H9 (cell line): ENCODE data around the gene PLD5. TPM values are rescaled to one million over a fixed set of nuclear protein-coding genes. Genes with fewer than 3 reads are reported as not detected.

ENCODE experiments used
- DNase-seq: peaks from one replicate; pipeline ENCODE4 v3.0.0-alpha.2; 2017
- H2AFZ ChIP-seq: one replicate; pipeline ENCODE4 v1.6.1; 2013; ENCODE audit warnings: mild to moderate bottlenecking, low read length, control low read depth, moderate library complexity
- H2AK5ac ChIP-seq: 2 replicates; pipeline ENCODE4 v1.6.1; 2013; ENCODE audit warnings: low read length, control low read depth, mixed read lengths; ENCODE audit not compliant: insufficient read length
- H2BK120ac ChIP-seq: one replicate; pipeline ENCODE4 v1.6.1; 2013; ENCODE audit warnings: low read depth, mild to moderate bottlenecking, low read length, control low read depth, inconsistent platforms; ENCODE audit not compliant: poor library complexity, severe bottlenecking
- H2BK12ac ChIP-seq: 2 replicates; pipeline ENCODE4 v1.6.1; 2013; ENCODE audit warnings: low read length, control low read depth, mixed read lengths, low read depth; ENCODE audit not compliant: insufficient read length
- H2BK15ac ChIP-seq: 2 replicates; pipeline ENCODE4 v1.6.1; 2013; ENCODE audit warnings: low read depth, low read length, control low read depth
- H2BK20ac ChIP-seq: one replicate; pipeline ENCODE4 v1.6.1; 2013; ENCODE audit warnings: low read depth, mild to moderate bottlenecking, low read length, control low read depth, inconsistent platforms; ENCODE audit not compliant: poor library complexity, severe bottlenecking
- H2BK5ac ChIP-seq: 2 replicates; pipeline ENCODE4 v1.6.1; 2013; ENCODE audit warnings: low read length, control low read depth, mixed read lengths; ENCODE audit not compliant: insufficient read length
- H3K14ac ChIP-seq: 2 replicates; pipeline ENCODE4 v1.6.1; 2013; ENCODE audit warnings: low read length, control low read depth; ENCODE audit not compliant: insufficient read depth
- H3K18ac ChIP-seq: 2 replicates; pipeline ENCODE4 v1.6.1; 2013; ENCODE audit warnings: low read depth, mild to moderate bottlenecking, mixed read lengths, low read length, control low read depth; ENCODE audit not compliant: insufficient read length
- H3K23ac ChIP-seq: 2 replicates; pipeline ENCODE4 v1.6.1; 2013; ENCODE audit warnings: low read length, control low read depth, mixed read lengths, low read depth; ENCODE audit not compliant: insufficient read length
- H3K23me2 ChIP-seq: 2 replicates; pipeline ENCODE4 v1.6.1; 2013; ENCODE audit warnings: low read depth, mild to moderate bottlenecking, mixed read lengths, low read length, control low read depth; ENCODE audit not compliant: insufficient read length, poor library complexity, severe bottlenecking
- H3K27ac ChIP-seq: 2 replicates; pipeline ENCODE4 v1.5.1; 2013; ENCODE audit warnings: low read length, control low read depth, mixed read lengths, low read depth; ENCODE audit not compliant: insufficient read length
- H3K27me3 ChIP-seq: 2 replicates; pipeline ENCODE4 v1.6.1; 2013; ENCODE audit warnings: low read length, control low read depth, inconsistent platforms; ENCODE audit not compliant: insufficient read depth
- H3K4ac ChIP-seq: 2 replicates; pipeline ENCODE4 v1.6.1; 2013; ENCODE audit warnings: low read depth, mild to moderate bottlenecking, control low read depth, inconsistent platforms, low read length, moderate library complexity
- H3K4me1 ChIP-seq: 2 replicates; pipeline ENCODE4 v1.6.1; 2013; ENCODE audit warnings: low read length, control low read depth, inconsistent platforms; ENCODE audit not compliant: insufficient read depth
- H3K4me2 ChIP-seq: 2 replicates; pipeline ENCODE4 v1.6.1; 2013; ENCODE audit warnings: low read length, control low read depth, mixed read lengths; ENCODE audit not compliant: insufficient read length, insufficient read depth
- H3K56ac ChIP-seq: 2 replicates; pipeline ENCODE4 v1.6.1; 2013; ENCODE audit warnings: low read depth, mild to moderate bottlenecking, mixed read lengths, low read length, control low read depth; ENCODE audit not compliant: insufficient read length
- H3K79me1 ChIP-seq: 2 replicates; pipeline ENCODE4 v1.6.1; 2013; ENCODE audit warnings: low read depth, mild to moderate bottlenecking, moderate library complexity, low read length, control low read depth, inconsistent platforms; ENCODE audit not compliant: insufficient read depth, poor library complexity, severe bottlenecking
- H3K79me2 ChIP-seq: 2 replicates; pipeline ENCODE4 v1.6.1; 2013; ENCODE audit warnings: low read length, control low read depth, inconsistent platforms; ENCODE audit not compliant: insufficient read depth
- H3K9ac ChIP-seq: 2 replicates; pipeline ENCODE4 v1.6.1; 2013; ENCODE audit warnings: low read length, control low read depth, mixed read lengths; ENCODE audit not compliant: insufficient read length; ENCODE audit errors: extremely low read depth
- H3K9me3 ChIP-seq: one replicate; pipeline ENCODE4 v1.6.1; 2013; ENCODE audit warnings: low read depth, low read length, inconsistent platforms; ENCODE audit not compliant: control insufficient read depth
- H3T11ph ChIP-seq: one replicate; pipeline ENCODE4 v1.6.1; 2013; ENCODE audit warnings: mild to moderate bottlenecking, low read length, control low read depth, inconsistent platforms
- H4K20me1 ChIP-seq: one replicate; pipeline ENCODE4 v1.6.1; 2013; ENCODE audit not compliant: control insufficient read depth, insufficient read length, insufficient read depth
- H4K5ac ChIP-seq: 2 replicates; pipeline ENCODE4 v1.6.1; 2013; ENCODE audit warnings: low read depth, mild to moderate bottlenecking, mixed read lengths, low read length, control low read depth; ENCODE audit not compliant: insufficient read length
- H4K8ac ChIP-seq: replicated peaks from 2 replicates; pipeline ENCODE4 v1.6.1; 2013; ENCODE audit warnings: low read length, control low read depth, mixed read lengths, low read depth; ENCODE audit not compliant: insufficient read length
- H4K91ac ChIP-seq: 2 replicates; pipeline ENCODE4 v1.6.1; 2013; ENCODE audit warnings: low read depth, mild to moderate bottlenecking, moderate library complexity, mixed read lengths, low read length, control low read depth; ENCODE audit not compliant: insufficient read length
- H3K27ac Mint-ChIP-seq, 3 experiments: 2 replicates in 2 of 3; 3 replicates in 1 of 3; pipeline ENCODE4 v1.8.0; 2020 to 2021; ENCODE audit warnings: mixed read lengths in 3 of 3, mild to moderate bottlenecking in 1 of 3, moderate library complexity in 1 of 3
- H3K27me3 Mint-ChIP-seq: 2 replicates; pipeline ENCODE4 v1.8.0; 2021; ENCODE audit warnings: low read depth, mild to moderate bottlenecking, moderate library complexity, mixed read lengths
- H3K36me3 Mint-ChIP-seq, 3 experiments: 2 replicates in 2 of 3; 3 replicates in 1 of 3; pipeline ENCODE4 v1.8.0; 2020 to 2021; ENCODE audit warnings: low read depth in 3 of 3, mixed read lengths in 3 of 3; ENCODE audit not compliant: insufficient read depth in 1 of 3
- H3K4me1 Mint-ChIP-seq, 2 experiments: 2 replicates each; pipeline ENCODE4 v1.8.0; 2020; ENCODE audit warnings: mixed read lengths in 2 of 2
- H3K4me3 Mint-ChIP-seq, 2 experiments: 2 replicates in 1 of 2; 3 replicates in 1 of 2; pipeline ENCODE4 v1.8.0; 2020 to 2021; ENCODE audit warnings: mild to moderate bottlenecking in 2 of 2, mixed read lengths in 2 of 2, moderate library complexity in 1 of 2
- H3K9me3 Mint-ChIP-seq, 2 experiments: 2 replicates in 1 of 2; 3 replicates in 1 of 2; pipeline ENCODE4 v1.8.0; 2020; ENCODE audit warnings: mild to moderate bottlenecking in 2 of 2, mixed read lengths in 2 of 2, moderate library complexity in 1 of 2
- WGBS: extraction: QIAGEN DNeasy Blood & Tissue Kit; methylation state at CpG from one replicate; pipeline ENCODE4 v1.1.7; 2013; ENCODE audit warnings: missing lambda C conversion rate, low lambda C conversion rate, mixed read lengths; ENCODE audit not compliant: insufficient read length; ENCODE audit errors: extremely low coverage; 5-methylcytosine and 5-hydroxymethylcytosine counted together
- total RNA-seq: library from RNA; stranded (reverse); gene quantifications from 2 replicates; pipeline ENCODE4 v1.2.1, GENCODE V29; 2021
- TF ChIP-seq, protein P1 (sequence below): fragments of 200-600 bp; sonication (generic); conservative IDR thresholded peaks from 3 replicates; pipeline ENCODE4 v1.8.0; 2021; ENCODE audit warnings: antibody characterized with exemption, mild to moderate bottlenecking

PLD5 gene
- total RNA-seq, 1 experiment from 2014 or later, result 5.2 TPM

DNA sequence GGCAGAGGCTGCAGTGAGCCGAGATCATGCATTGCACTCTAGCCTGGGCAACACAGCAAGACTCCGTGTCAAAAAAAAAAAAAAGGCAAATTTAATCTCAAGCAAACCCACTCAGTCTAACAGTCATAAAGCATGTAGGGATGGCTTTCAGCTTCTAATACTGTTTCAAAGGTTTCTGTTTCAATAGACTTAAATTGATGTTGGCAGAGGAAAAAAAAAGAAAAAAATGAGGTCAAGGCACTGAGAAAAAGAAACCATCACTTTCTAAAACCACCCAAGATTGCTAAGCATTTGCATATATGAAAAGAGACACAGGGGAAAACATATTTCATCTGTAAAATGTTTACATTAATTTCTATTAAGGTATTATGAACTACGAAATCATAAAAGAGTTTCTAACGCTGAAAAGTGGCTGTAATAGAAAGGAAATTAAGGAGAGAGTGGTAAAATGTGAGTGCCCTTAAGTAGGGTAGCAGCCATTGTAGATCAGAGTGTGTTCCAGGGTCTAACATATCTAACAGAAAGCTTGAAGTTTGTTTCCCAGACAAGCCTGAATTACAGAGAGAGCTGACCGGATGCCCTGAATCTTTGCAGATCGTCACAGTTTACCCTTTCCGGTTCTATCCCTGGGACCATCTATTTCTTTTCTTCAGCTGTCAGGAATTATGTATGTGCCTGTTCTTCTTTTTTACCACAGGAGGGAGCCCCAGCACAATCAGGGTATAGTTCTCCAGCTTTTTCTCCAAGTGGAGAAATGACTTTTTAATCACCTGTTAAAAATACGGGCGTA, 70.0 kb downstream of the PLD5 start:
- Histone ChIP-seq H2BK15ac (no peak overlapping the region), H3T11ph (no peak overlapping the region), H2BK12ac (no peak overlapping the region), H2BK20ac (no peak overlapping the region), H3K4me1 (peaks cover 1% of the 10 kb centered on the region; the same call in 1 of the 2 replicates), H4K8ac (no peak overlapping the region), H4K91ac (no peak overlapping the region), H2AK5ac (no peak overlapping the region), H3K18ac (no peak overlapping the region), H3K56ac (no peak overlapping the region), H2AFZ (no peak overlapping the region), H3K4ac (no peak overlapping the region), H3K79me1 (no peaks in the 10 kb centered on the region), H4K5ac (no peak overlapping the region), H3K27me3 (no peaks in the 10 kb centered on the region), H3K27ac (no peak overlapping the region), H3K4me2 (no peak overlapping the region), H4K20me1 (no peaks in the 10 kb centered on the region), H3K9ac (no peak overlapping the region), H3K79me2 (no peaks in the 10 kb centered on the region), H2BK120ac (no peak overlapping the region), H2BK5ac (no peak overlapping the region), H3K9me3 (no peaks in the 10 kb centered on the region), H3K23me2 (no peaks in the 10 kb centered on the region), H3K14ac (no peak overlapping the region), H3K23ac (no peak overlapping the region)
- no peaks in the 10 kb centered on the region for H3K9me3 Mint-ChIP-seq
- no peak overlapping the region for H3K4me3 Mint-ChIP-seq
- H3K27ac Mint-ChIP-seq, result no peak overlapping the region
- no CpG with 5 or more reads among the region's 9 CpGs for WGBS
- no peak for DNase-seq
- TF ChIP-seq, protein P1, sequence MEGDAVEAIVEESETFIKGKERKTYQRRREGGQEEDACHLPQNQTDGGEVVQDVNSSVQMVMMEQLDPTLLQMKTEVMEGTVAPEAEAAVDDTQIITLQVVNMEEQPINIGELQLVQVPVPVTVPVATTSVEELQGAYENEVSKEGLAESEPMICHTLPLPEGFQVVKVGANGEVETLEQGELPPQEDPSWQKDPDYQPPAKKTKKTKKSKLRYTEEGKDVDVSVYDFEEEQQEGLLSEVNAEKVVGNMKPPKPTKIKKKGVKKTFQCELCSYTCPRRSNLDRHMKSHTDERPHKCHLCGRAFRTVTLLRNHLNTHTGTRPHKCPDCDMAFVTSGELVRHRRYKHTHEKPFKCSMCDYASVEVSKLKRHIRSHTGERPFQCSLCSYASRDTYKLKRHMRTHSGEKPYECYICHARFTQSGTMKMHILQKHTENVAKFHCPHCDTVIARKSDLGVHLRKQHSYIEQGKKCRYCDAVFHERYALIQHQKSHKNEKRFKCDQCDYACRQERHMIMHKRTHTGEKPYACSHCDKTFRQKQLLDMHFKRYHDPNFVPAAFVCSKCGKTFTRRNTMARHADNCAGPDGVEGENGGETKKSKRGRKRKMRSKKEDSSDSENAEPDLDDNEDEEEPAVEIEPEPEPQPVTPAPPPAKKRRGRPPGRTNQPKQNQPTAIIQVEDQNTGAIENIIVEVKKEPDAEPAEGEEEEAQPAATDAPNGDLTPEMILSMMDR, result peak; percentile 79
- peaks cover 38 to 40% of the 10 kb centered on the region in 2 experiments for H3K4me1 Mint-ChIP-seq
- no peaks in the 10 kb centered on the region for H3K27me3 Mint-ChIP-seq
- peaks cover 0 to 12% (median 0%) of the 10 kb centered on the region in 3 experiments; a peak in 2 of 7 replicates for H3K36me3 Mint-ChIP-seq
